ENCODE results near the gene C2CD2. TPM values are rescaled to one million over a fixed set of nuclear protein-coding genes. Genes with fewer than 3 reads are reported as not detected.

C2CD2 gene
- total RNA-seq, 1 donor from 2014 or later, result 15.8 TPM

DNA sequence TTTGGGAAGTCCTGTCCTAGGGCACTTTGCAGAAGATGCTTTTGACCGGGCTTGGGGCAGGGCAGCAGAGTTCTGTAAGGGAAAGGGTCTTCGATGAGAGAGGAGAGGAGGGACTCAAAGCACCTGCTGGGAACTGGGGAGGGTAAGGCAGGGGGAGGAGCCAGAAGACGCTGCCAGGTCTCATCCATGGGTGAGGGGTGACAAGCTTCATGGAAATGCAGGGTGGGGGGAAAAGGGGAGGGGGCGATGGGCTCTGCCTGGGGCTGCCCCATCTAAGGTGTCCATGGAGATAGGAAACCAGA is 20.9 kb upstream of the C2CD2 start:
- TF ChIP-seq, protein P1, sequence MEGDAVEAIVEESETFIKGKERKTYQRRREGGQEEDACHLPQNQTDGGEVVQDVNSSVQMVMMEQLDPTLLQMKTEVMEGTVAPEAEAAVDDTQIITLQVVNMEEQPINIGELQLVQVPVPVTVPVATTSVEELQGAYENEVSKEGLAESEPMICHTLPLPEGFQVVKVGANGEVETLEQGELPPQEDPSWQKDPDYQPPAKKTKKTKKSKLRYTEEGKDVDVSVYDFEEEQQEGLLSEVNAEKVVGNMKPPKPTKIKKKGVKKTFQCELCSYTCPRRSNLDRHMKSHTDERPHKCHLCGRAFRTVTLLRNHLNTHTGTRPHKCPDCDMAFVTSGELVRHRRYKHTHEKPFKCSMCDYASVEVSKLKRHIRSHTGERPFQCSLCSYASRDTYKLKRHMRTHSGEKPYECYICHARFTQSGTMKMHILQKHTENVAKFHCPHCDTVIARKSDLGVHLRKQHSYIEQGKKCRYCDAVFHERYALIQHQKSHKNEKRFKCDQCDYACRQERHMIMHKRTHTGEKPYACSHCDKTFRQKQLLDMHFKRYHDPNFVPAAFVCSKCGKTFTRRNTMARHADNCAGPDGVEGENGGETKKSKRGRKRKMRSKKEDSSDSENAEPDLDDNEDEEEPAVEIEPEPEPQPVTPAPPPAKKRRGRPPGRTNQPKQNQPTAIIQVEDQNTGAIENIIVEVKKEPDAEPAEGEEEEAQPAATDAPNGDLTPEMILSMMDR (IDR thresholded peaks at IDR 0.05; ENCODE audit: insufficient read depth, low read length, poor library complexity, severe bottlenecking), result no peak
- no peaks in the 10 kb centered on the region for H3K36me3 ChIP-seq (ENCODE audit: control insufficient read depth, insufficient read depth, low read length)
- no peak overlapping the region for H3K4me3 ChIP-seq (ENCODE audit: low read depth, low read length)
- no peaks in the 10 kb centered on the region for H3K27me3 ChIP-seq (ENCODE audit: control insufficient read depth, insufficient read depth, low read length)
- DNase-seq (ENCODE audit: low read depth), result no peak

DNA sequence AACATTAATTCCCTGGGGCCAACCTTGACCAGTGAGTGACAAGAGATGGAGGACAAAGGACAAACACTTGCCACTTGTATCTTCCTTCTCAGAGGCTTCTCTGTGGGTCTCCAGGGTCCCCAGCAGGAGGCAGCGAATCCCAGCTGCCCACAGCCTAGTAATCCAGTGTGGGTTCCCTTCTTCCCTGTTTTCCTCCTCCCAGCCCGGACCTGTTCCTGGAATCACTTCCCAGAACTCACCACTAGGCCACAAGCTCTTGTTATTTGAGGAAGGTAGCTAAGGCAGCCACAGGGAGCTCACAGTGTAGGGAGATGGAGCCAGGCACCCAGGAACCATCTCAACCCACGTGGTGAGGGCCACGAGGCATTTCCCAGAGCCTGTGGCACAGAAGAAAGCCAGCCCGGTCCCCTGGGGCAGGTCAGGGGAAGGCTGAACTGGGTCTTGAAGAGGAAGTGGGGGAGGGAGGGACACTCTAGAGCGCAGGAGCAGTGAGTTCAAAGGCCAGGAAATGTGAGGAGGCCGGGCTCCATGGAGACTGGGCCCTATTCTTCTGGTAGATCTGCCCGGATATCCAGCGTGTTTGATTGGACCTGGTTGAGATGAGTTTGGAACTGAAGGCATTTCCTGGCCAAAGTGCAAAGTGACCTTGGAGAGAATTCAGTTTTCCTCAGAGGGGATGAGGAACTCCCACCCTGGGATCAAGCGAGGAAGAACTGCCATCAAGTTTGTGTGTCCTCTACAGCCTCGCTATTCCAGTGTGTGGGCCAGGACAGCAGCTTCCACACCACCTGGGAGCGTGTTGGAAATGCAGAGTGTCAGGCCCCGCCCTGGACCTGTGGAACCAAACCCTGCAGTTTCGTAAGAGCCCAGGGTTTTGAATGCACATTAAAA is 20.3 kb upstream of the C2CD2 start:
- H3K27me3 ChIP-seq (ENCODE audit: control insufficient read depth, insufficient read depth, low read length), result no peaks in the 10 kb centered on the region
- H3K4me3 ChIP-seq (ENCODE audit: low read depth, low read length), result no peak overlapping the region
- no peak for DNase-seq (ENCODE audit: low read depth)
- TF ChIP-seq, protein P1 (IDR thresholded peaks at IDR 0.05; ENCODE audit: insufficient read depth, low read length, poor library complexity, severe bottlenecking), result no peak
- H3K36me3 ChIP-seq (ENCODE audit: control insufficient read depth, insufficient read depth, low read length), result no peaks in the 10 kb centered on the region

DNA sequence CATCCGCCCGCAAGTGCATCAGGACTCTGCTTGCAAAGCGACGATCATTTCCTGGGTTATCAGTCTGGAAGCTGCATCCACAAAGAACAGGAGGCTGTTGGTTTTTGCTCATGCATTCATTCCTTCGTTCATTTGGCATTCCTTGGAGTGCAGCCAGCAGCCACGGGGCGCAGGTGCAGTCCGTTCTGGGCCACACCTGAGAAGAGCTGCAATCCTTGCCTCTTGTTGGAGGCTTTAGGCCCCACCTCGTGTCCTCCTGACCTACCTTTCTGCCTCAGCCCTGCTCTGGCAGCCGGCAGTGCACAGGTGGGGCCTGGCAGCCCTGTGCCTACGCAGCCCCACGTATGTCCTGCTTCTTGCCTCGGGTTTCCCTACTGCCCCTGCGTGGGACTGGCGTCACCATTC is 19.6 kb upstream of the C2CD2 start:
- Histone ChIP-seq H3K36me3 (ENCODE audit: control insufficient read depth, insufficient read depth, low read length) (no peaks in the 10 kb centered on the region), H3K4me3 (ENCODE audit: low read depth, low read length) (no peak overlapping the region), H3K27me3 (ENCODE audit: control insufficient read depth, insufficient read depth, low read length) (no peaks in the 10 kb centered on the region)
- TF ChIP-seq, protein P1 (IDR thresholded peaks at IDR 0.05; ENCODE audit: insufficient read depth, low read length, poor library complexity, severe bottlenecking), result no peak
- DNase-seq (ENCODE audit: low read depth), result no peak

DNA sequence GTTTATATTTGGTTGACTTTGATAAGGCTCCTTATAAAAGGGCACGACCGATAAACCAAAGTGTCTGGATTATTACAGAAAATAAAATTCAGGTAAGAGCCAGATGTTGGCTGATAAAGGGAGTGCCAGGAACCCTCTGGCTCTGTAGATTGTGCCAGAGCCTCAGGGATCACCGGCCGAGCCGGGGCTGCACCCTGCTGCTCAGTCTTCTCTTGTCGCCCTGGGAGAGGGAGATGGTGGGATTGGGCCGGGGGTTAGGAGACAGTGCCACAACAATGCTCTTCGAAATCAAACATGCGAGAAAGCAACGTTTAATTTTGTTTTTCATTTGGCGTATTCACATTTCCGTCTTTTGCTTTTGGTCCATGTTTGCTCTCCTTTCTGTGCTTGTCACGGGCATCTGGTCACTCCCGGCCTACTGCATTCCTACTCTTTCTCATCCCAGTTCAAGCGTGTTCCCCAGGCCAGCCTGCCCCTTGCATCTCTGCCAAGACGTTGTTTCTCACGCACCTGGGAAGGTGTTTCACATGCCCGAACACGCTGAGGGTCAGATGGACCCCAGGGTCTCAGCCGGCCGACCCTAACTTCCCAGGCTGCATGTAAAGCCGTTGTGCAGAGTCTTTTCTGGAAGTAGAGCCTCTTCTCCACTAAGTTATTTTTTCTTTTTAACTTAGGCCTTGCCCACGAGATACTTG is 18.8 kb upstream of the C2CD2 start:
- no peaks in the 10 kb centered on the region for H3K36me3 ChIP-seq (ENCODE audit: control insufficient read depth, insufficient read depth, low read length)
- H3K4me3 ChIP-seq (ENCODE audit: low read depth, low read length), result no peak overlapping the region
- DNase-seq (ENCODE audit: low read depth), result no peak
- TF ChIP-seq, protein P1 (IDR thresholded peaks at IDR 0.05; ENCODE audit: insufficient read depth, low read length, poor library complexity, severe bottlenecking), result no peak
- no peaks in the 10 kb centered on the region for H3K27me3 ChIP-seq (ENCODE audit: control insufficient read depth, insufficient read depth, low read length)

DNA sequence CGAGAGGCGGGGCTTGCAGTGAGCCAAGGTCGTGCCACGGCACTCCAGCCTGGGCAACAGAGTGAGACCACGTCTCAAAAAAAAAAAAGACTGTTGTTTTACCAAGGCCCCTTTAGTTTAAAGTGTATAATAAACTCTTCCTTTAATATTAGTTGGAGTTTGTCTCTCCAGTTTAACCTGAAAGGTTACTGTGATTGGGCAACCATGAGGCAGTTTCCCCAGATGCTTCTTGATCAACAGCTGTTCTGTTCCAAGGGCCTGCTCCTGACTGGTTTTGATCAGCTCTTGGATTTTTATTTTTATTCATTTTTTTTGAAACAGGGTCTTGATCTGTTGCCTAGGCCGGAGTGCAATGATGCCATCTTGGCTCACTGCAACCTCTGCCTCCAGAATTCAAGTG is 18.1 kb upstream of the C2CD2 start:
- H3K27me3 ChIP-seq (ENCODE audit: control insufficient read depth, insufficient read depth, low read length), result no peaks in the 10 kb centered on the region
- DNase-seq (ENCODE audit: low read depth), result no peak
- no peaks in the 10 kb centered on the region for H3K36me3 ChIP-seq (ENCODE audit: control insufficient read depth, insufficient read depth, low read length)
- H3K4me3 ChIP-seq (ENCODE audit: low read depth, low read length), result no peak overlapping the region
- TF ChIP-seq, protein P1 (IDR thresholded peaks at IDR 0.05; ENCODE audit: insufficient read depth, low read length, poor library complexity, severe bottlenecking), result no peak

Measured in kidney epithelial cell (primary cell).